ENCODE measurements around the gene PHAF1. TPM values are rescaled to one million over a fixed set of nuclear protein-coding genes. Genes with fewer than 3 reads are reported as not detected.

Gene PHAF1
- total RNA-seq, 1 experiment from 2014 or later: 19.2 TPM

GRCh38 chr16:67169011-67169451 lies 59.3 kb downstream of the PHAF1 start:
- no peak overlapping the region for H3K9ac ChIP-seq (ENCODE audit: low read length)
- H3K36me3 ChIP-seq (ENCODE audit: control insufficient read depth in 1 of 2, insufficient read depth in 2 of 2, low read length in 2 of 2): no peaks in the 10 kb centered on the region
- TF ChIP-seq JUND (IDR thresholded peaks at IDR 0.05) (no peak), ZBTB33 (IDR thresholded peaks at IDR 0.05; ENCODE audit: extremely low read depth, insufficient replicate concordance, low read length) (no peak), YY1 (IDR thresholded peaks at IDR 0.05; ENCODE audit: extremely low read depth, insufficient replicate concordance, low read depth, low read length) (no peak), POLR2A (IDR thresholded peaks at IDR 0.05; ENCODE audit: borderline replicate concordance, extremely low read depth, insufficient read depth, insufficient read length) (no peak), MAX (IDR thresholded peaks at IDR 0.05) (no peak), RAD21 (IDR thresholded peaks at IDR 0.05; ENCODE audit: low read depth) (no peak), ZFX (IDR thresholded peaks at IDR 0.05) (no peak), CTCF (IDR thresholded peaks at IDR 0.05 in 2 of 3, conservative IDR thresholded peaks at IDR 0.05 in 1 of 3; ENCODE audit: borderline replicate concordance in 1 of 3, insufficient read depth in 1 of 3, low read depth in 2 of 3, low read length in 2 of 3) (no peak), SIN3A (IDR thresholded peaks at IDR 0.05; ENCODE audit: low read depth) (no peak), EGR1 (IDR thresholded peaks at IDR 0.05; ENCODE audit: low read depth) (no peak), ATF3 (IDR thresholded peaks at IDR 0.05) (no peak), SRF (IDR thresholded peaks at IDR 0.05; ENCODE audit: low read depth) (no peak), EZH2phosphoT487 (IDR thresholded peaks at IDR 0.05; ENCODE audit: borderline replicate concordance) (no peak), EZH2 (IDR thresholded peaks at IDR 0.05) (no peak), FOSL1 (IDR thresholded peaks at IDR 0.05; ENCODE audit: low read depth) (no peak)
- H3K9me3 ChIP-seq (ENCODE audit: control insufficient read depth in 1 of 2, insufficient read depth in 1 of 2, low read depth in 1 of 2, low read length in 2 of 2): no peaks in the 10 kb centered on the region
- peaks cover 37 to 59% of the 10 kb centered on the region in 2 experiments for H3K4me1 ChIP-seq (ENCODE audit: control insufficient read depth in 1 of 2, insufficient read depth in 2 of 2, low read length in 2 of 2)
- POLR2A ChIA-PET: interaction anchor here (1.9 to 2.1 kb wide), 2 partner anchors 9 to 29 kb away, joined by 9 to 17 read pairs; partner anchors contain the start of genes FBXL8 and TRADD
- RAD21 ChIA-PET (ENCODE audit: low non-redundant PET in 1 of 2, low total read pairs in 2 of 2, uncharacterized antibody in 2 of 2, unreplicated experiment in 2 of 2): no interaction called here
- no TSS peak for BruUV-seq (replicated peaks)
- H3K79me2 ChIP-seq (ENCODE audit: insufficient read depth, low read length): peaks cover 8% of the 10 kb centered on the region; the same call in 1 of the 2 replicates
- intact Hi-C loops (cut with micrococcal nuclease): no loop called here
- H3K9me2 ChIP-seq (ENCODE audit: insufficient read depth): no peaks in the 10 kb centered on the region
- CTCF ChIA-PET: interaction anchor here (0.7 to 5.6 kb wide), 5 partner anchors 9 to 225 kb away, joined by 3 to 52 read pairs (median 4); partner anchors contain the start of genes FBXL8 and TRADD
- DNase-seq (ENCODE audit: low read depth, low spot score): no peak
- H2AFZ ChIP-seq (ENCODE audit: low read depth, low read length, poor library complexity, severe bottlenecking): no peak overlapping the region
- H3K4me2 ChIP-seq (ENCODE audit: low read length): peak overlapping the region; percentile 100
- H3K4me3 ChIP-seq (replicated peaks in 1 of 2; ENCODE audit: low read depth in 1 of 2, low read length in 2 of 2): peak overlapping the region in 1 of 2 experiments; percentile 75; a peak in 1 of 4 replicates
- H3K27ac ChIP-seq (ENCODE audit: low read depth, low read length): peak overlapping the region; percentile 81; the same call in 1 of the 2 replicates
- H3K27me3 ChIP-seq (ENCODE audit: insufficient read depth, low read length): no peaks in the 10 kb centered on the region
- H4K20me1 ChIP-seq (ENCODE audit: insufficient read depth): no peaks in the 10 kb centered on the region
- no peak for ATAC-seq
